NCI-H1436 treated with DMSO at 0.1 percent for 48 hours (cell line): ENCODE data around the gene MTX1.
"Not testable (repeated sequence)": the region's sequence is repeated elsewhere in the genome, so short reads cannot be mapped to it uniquely, and the experiment has no call there.

Experiments
- DNase-seq: peaks from one replicate; lab custom pipeline; 2025; lab: John Stamatoyannopoulos, UW

Gene MTX1

DNA sequence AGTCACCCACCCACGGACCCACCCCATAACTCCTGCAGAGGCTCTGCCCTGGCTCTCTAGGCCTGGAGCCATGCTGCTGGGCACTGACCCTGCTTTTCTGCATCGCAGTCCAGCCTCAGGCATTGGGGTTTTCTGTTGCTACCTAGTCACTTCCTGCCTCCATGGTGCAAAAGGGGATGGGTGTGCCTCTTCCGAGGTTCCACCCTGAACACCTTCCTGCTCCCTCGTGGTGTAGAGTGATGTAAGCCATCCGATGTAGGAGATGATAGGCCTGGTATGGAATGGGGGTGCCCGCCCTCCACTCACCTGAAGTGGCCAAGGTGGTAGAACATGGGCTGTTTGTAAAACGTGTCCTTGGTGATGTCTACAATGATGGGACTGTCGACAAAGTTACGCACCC, 26.9 kb downstream of the MTX1 start:
- DNase-seq, result not testable (repeated sequence)

DNA sequence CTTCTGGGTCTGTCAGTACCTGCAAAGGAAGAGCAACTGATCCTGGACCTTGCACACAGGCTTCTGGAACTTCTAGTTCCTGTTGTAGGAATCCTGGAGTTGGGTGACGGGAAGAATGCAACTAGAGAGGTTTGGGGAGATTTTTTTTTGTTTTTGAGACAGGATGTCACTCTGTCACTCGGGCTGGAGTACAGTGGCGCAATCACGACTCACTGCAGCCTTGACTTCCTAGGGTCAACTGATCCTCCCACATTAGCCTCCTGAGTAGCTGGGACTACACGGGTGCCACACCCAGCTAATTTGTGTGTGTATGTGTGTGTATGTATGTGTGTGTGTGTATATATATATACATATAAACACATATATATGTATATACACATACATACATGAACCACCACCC, 28.0 kb downstream of the MTX1 start:
- no peak for DNase-seq

DNA sequence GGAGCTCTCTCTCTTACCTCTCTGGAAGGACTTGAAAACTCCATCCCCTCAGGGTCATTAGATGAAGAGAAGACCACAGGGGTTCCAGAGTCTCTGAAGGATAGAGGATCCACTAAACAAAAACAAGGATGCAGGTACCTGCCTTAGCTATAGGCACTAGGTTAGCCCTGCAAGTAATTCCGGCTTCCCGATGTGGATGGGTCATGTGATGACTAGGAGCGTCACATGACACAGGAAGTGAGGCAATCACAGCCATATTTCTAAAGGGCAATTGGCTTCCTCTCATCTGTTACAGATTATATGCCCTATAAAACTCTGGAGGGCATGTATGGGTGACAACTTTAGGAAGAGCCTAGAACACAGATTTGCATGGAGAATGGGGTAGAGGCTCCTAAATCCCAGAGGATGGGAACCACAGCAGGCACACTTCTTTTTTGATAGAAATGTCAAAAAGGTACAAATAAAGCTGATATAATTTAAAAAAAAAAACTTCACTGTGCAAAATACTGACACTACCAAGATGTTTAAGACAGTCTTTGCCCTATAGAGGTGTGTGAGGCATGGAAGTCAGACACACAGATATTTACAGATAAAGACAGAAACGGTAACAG, 32.7 kb downstream of the MTX1 start:
- no peak for DNase-seq

DNA sequence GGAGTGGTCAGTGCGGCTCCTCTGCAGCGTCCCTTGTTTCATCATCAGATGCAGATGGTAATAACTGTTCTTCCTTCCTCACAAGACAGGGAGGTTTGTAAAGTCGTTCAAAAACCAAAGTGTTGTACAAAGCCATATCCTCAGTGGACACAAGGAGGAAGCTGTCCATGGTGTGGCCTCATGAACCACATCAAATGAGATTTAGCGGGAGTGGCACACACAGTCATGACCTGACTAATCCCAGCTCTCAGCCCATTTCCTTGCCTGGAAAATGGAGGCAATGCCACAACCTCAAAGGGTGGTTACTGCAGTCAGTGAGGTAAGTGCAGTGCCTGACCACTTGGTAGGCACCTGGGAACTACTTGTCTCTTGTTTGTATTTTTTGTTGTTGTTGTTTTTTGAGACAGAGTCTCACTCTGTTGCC, 33.4 kb downstream of the MTX1 start:
- no peak for DNase-seq

DNA sequence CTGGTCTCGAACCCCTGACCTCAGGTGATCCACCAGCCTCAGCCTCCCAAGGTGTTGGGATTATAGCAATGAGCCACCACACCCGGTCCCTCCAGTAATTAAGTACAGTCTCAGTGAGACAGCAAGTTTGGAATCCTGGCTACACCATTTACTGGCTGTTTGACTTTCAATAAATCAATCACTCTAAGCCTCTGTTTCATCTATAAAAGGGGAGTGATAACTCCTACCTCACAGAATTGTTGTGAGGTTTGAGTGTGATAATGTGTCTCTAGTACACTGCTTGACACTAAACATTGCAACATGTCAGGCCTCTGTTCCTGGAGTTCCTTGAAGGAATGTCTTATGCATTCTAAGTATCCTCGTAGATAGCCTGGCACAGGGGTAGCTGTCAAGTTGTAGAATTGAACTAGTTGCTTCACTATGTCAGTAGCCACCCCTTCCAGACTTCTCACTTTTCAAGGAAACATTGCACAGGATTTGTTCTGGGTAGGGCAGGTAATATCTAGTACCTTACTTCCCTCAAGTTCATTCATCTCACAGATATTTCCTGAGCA, 34.4 kb downstream of the MTX1 start:
- DNase-seq, result no peak

DNA sequence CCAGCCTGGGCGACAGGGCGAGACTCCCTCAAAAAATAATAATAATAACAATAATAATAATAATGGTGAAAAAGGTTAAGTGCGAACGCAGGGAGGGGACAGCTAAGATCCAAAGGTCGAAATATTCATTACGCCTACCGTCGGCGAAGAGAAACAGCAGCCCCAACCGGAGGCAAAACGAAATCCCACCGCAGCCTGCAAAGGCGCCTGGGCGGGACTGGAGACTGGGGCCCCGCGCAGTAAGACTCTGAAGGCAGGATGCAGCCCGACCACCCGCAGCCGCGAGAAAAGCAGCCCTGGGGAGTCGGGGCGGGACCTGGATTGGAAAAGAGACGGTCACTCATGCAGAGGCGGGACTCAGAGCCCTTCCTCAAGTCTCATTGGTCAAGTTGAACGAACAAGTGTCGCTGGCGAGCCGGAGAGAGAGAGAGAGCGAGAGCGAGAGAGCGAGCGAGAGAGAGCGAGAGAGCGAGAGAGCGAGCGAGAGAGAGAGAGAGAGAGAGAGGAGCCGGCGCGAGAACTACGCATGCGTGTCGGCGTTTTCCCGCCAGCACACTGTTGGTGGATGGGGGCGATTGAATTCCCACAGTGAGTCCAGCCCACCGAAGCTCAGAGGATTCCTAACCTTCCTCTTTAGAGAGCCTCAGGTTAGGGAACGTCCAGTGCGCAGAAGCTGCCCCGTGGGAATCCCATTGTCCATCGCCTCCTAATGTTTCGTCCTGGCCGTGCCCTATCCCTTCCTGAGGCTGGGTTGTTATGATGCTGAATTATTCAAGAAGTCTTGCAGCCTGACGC, 36.1 kb downstream of the MTX1 start:
- DNase-seq, result peak; percentile 98

DNA sequence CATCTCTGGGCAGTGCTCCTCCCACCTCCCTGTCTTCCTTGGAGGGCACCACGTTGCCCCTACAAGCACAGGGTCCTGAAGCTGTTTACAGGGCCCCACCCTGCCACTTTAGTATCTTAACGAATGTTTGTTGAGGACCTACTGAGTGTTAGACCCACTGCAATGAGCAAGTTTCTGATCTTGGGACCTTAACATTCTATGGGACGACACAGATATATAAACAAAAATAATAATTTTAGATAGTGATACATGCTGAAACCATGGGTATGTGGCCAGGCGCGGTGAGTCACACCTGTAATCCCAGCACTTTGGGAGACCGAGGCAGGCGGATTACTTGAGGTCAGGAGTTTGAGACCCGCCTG, 36.6 kb downstream of the MTX1 start:
- no peak for DNase-seq

DNA sequence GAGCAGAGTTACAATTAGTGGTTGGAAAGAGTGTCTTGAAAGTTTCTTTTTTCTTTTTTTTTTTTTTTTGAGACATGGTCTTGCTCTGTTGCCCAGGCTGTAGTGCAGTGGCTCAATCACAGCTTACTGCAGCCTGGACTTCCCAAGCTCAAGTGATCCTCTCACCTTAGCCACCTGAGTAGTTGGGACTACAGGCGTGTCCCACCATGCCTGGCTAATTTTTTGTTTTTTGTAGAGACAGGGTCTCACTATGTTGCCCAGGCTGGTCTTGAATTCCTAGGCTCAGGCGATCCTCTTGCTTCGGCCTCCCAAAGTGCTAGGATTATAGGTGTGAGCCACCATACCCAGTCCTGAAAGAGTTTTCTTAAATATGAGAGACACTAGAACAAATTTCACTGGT, 38.3 kb downstream of the MTX1 start:
- DNase-seq, result not testable (repeated sequence)

DNA sequence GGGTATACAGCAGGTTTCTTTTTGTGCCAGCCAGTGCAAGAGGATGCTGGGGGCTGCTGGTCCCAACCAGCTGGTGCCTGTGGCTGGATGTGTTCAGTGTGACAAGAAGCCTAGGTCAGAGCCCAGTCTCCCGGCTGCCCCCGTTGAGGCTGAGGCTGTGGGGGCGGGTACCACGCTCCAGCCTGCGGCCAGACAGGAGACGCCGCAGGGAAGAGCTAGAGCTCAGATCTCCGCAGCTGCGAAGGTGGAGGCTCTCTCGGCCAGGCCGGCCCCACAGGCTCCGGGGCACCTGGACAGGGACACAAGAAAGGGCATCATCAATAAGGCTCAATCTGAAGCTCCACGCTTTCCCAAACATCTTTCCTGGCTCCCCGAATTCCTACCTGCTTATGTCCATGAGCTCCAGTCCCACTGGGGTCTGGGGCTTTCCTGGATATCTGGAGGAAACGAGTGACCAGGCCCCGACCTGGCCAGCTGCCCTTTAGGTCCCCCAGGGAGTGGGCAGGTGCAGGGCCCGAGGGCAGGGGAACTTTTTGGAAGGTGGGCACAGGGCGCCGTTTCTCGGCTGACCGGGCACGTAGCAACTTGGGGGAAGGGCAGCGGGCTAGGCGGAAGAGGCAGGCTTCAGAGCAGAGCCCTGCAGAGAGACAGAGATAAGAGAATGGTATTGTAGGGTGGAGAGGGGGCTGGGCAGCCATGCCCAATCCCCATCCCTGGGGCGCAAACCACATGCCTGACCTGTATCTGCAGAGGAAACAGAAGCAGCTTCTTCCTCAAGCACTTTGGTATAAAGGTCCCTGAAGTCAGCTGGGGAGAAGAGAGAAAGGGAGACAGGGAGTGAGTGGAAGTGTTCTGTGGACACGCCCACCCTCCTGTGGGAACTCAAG, 39.4 kb downstream of the MTX1 start:
- no peak for DNase-seq

DNA sequence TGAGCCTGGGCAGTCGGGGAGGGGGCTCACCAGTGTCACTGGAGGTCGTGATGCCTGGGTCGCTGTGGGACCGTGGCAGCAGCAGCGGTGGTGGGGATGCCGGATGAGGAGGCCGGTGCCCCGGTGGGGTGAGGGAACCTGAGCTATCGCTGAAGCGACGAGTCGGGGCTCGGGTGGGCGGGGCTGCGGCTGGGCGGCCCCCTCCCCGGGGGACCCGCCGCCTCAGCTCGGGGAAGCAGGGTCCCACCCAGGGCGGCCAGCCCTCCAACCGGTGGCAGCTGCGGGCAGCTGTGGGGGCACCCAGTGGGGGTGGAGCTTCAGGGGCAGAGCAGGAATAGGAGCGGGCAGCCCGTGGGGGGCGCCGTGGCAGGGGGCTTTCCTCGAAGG, 41.7 kb downstream of the MTX1 start:
- DNase-seq, result no peak

DNA sequence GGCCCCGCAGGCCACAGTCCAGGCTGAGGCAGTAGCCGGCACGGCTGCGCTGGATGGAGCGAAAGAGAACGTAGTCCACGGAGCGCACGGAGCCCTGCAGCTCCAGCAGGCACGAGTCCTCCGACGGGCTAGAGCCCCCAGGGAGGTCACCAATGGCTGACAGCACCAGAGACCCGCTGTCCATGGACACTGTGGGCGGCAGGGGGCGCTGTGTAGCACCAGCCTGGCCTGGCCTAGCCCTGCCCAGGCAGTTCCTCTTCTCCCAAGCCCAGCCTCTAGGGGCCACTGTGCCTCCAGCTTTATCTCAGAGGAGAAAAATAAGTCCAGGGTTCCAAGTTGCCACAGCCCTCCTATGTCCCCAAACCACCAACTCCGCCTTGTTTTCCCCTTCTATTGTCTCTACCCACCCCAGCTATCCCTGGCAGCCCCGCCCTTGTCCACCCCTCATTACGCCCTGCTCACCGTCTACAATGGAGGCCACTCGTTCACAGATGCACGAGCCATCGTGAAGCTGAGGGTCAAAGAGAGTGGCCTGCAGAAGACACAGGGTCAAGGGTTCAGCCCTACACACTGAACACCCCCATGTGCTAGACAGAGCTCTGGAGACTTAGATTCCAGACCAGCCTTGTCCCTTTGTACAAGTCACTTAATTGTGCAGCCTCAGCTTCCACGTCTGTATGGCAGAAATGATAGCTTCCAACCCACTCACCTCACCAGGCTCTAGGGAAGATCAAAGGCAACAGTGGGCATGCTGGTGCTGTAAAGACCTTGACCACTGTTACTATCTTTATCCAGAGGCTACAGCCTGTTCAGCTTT, 42.3 kb downstream of the MTX1 start:
- peak; percentile 45 for DNase-seq

DNA sequence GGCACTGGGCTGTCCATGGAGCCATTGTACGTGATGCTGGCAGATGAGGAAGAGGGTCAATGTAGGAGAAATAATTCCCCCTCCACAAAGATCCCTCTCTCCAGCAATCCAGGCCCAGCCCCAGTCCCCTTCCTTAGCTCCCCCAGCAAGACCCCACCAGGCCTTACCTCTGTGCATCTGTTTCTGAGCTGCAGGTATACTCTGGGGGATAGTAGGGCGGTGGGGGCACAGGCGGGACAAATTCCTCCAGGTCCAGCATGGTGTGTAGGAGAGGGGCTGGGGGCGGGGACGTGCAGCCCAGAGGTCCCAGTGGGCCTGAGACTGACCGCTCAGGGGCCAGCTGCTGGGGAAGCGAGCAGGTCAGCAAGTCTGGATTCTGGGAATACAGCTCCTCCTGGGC, 43.1 kb downstream of the MTX1 start:
- DNase-seq, result no peak

DNA sequence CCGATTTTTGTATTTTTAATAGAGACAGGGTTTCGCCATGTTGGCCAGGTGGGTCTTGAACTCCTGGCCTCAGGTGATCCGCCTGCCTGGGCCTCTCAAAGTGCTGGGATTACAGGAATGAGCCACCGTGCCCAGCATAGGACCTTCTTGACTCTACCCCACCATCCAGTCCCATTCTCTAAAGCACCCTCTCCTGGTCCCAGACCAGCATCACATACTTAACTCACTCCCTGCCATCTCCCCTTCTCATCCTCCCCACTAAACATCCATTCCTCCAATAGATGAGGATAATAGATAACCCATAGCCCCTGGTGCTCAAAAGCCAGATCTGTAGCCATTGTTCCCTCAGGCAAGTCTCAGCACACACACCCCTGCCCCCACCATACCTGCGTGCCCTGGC, 44.7 kb downstream of the MTX1 start:
- no peak for DNase-seq

DNA sequence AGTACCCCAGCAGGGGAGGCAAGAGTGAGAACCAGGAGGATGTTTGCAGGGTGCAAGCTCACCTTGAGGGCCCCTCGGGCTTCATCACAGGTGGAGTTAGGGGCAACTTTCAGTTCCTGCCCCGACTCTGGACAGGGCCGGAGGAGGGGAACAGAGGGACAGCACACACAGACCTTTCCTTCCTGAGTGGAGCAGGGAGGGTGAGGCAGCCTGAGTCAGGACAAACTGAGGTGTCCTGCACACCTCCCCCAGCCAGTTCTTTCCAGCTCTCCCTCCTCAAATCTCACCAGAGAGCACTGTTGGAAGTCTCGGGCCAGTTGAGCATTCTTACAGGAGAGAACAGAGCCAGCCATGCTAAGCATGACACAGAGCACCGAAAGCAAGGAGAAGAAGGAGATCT, 45.3 kb downstream of the MTX1 start:
- no peak for DNase-seq

DNA sequence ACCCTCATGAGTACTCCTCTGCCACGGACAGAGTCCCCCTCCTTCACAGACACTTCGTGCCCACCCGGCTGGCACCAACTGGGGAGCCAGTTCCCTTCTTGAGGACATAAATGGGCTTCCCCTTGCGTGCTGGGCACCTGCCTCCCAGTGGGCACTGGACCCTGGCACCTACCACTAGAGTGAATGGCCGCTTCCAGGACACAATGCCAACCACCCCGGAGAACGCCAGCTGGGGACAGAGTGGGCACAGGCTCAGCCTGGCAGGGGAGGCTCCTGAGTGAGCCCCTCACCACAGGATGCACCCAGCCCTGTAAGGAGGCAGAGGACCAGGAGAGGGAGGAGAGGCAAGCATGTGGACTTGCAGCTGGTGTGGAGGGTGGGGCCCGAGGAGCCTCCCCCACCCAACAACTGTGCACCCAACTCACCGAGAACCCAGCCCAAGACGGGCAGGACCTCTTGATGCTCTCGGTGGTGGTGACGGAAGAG, 45.8 kb downstream of the MTX1 start:
- no peak for DNase-seq

DNA sequence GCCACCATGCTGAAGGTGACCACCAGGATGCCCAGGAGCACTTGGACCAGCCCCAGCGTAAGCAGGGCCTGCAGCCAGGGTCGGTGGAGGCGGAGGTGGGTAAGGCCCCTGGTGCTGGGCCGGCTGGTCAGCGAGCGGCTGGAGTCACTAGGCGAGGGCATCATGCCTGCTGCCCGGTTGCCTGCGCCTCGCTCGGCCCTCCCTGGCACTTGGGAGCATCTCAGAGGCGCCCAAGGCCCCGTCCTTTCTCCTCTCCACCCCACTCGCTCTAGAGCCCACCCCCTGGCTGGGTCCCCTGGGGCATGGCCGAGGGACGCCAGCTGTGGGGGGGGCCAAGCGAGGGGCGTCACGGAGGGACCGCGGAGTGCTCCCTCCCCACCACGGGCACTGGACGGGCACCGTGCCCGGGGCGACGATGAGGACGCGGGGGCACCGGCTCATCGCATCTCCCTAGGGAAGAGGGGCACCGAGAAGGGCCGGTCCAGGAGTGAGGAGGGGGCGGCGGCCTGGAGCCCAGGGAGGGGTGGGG, 46.3 kb downstream of the MTX1 start:
- no peak for DNase-seq

DNA sequence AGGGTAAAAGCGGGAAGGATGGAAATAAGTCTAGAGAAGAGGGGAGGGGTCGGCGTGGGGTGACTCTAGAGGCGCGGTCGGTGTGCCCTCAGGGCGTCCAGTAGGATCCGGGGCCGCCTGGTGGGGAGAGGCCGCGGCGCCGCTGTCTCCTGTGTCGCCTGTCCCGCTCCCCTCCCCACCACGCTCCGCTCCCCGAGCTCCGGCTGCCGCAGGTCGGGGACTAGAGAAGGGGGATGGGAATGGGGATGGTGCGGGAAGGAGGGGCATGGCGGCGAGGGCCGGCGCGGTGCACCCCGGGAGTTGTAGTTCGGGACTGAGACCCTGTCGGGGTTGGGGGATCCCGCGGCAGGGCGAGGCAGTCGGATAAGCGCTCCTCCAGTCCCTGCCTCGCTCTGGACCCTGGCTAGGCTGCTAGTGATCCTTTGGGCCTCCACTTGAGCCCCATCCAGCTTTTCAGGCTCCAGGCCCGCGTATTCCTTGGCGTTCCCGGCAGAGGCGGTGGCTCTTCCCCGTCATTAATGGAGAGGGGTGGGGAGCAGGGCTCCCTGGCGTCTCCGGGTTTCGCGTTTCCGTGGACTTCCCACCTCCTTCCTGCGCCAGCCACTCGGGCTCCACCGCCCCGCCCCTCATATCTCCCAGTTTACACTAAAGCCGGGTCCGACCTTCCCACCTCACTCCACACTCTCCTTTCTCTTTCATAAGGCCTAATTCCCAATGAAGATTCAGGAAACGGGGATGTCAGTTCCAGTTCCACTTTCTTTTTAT, 46.9 kb downstream of the MTX1 start, which contains the start of gene ENTREP3:
TSS of gene ENTREP3 (minus strand) at position 241 of the 765 bp plus-strand sequence. CDS start 606 bp downstream, outside the sequence.
- DNase-seq, result no peak

DNA sequence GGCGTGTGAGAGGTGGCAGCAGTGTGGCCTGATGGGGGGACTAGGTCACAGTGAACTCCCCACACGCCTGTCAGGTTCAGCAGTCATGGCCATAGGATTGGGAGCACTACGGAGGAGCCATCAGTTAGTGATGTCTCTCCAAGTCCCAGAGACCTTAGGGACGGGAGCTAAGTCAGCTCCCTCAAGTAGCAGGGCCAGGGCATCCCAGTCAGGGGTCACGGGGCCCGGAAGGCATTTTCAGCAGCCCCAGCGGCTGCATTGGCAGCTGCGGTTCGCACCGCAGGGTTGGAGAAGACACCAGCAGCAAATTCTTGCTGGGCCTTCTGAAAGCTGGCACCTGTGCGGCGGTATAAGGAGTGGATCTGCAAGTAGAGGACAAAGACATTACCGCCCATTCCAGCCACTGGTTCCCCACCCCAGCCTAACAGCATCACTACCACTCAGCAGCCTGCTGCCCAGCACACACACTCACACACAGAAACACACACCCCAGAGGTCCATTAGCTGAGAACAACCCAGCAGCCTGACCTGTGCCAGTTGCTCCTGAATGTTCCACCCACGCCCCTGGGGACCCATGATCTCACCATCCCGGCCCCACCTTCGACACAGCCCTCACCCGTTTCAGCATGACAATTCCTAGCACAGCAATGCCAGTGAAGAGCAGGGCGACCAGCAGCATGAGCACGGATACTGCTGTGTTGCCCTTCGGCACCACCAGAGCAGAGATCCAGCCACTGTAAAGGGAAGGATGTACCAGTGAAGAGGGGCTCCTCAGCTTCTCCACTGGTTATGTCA, 47.8 kb downstream of the MTX1 start:
- no peak for DNase-seq

DNA sequence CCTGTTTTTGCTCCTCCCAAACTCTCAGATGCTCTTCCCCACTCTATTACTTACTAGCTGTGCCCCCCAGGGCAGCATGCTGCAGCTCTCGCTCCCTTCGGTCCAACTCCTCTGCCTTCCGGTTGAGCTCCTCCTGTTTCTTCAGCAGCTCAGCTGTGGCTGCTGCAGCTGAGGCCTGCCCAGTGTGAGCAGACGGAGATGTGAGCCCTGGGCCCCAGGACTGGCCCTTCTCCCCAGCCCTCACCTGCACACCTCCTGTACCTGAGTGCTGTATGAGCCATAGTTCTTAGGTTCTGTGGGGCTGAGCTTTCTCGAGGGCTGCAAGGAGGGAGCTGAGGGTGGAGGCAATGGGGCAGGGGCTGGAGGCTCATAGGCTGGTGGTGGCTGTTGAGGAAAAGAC, 51.8 kb downstream of the MTX1 start:
- no peak for DNase-seq

DNA sequence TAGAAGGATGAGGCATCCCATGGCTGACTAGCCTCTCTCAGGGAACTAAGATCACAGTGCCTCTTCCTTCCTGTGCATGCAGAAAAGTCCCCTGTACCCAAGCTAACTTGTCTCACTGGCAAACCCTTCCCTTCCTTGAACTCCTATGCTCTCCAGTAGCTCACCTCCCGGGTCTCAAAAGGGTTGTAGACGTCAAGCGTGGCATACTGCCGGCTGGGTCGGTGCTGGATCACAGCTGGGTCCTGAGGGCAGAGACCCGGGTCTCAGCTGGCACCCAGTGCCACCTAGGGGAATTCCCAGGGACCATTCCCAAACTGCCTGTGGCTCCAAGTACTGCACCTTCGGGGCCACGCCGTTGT, 53.0 kb downstream of the MTX1 start:
- no peak for DNase-seq
